Dedifferentiated amniotic fluid mesenchymal stem cell (primary cell): ENCODE data around the gene CIZ1.
A peak's percentile ranks its signal among the peaks of the same experiment; 100 is the strongest.
"Not testable (repeated sequence)": the region's sequence is repeated elsewhere in the genome, so short reads cannot be mapped to it uniquely, and the experiment has no call there.

Experiments
- DNase-seq: peaks from one replicate; pipeline ENCODE4 v3.0.0-alpha.2; 2016; ENCODE audit errors: extremely low spot score

The CIZ1 gene, protein sequence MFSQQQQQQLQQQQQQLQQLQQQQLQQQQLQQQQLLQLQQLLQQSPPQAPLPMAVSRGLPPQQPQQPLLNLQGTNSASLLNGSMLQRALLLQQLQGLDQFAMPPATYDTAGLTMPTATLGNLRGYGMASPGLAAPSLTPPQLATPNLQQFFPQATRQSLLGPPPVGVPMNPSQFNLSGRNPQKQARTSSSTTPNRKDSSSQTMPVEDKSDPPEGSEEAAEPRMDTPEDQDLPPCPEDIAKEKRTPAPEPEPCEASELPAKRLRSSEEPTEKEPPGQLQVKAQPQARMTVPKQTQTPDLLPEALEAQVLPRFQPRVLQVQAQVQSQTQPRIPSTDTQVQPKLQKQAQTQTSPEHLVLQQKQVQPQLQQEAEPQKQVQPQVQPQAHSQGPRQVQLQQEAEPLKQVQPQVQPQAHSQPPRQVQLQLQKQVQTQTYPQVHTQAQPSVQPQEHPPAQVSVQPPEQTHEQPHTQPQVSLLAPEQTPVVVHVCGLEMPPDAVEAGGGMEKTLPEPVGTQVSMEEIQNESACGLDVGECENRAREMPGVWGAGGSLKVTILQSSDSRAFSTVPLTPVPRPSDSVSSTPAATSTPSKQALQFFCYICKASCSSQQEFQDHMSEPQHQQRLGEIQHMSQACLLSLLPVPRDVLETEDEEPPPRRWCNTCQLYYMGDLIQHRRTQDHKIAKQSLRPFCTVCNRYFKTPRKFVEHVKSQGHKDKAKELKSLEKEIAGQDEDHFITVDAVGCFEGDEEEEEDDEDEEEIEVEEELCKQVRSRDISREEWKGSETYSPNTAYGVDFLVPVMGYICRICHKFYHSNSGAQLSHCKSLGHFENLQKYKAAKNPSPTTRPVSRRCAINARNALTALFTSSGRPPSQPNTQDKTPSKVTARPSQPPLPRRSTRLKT

DNA sequence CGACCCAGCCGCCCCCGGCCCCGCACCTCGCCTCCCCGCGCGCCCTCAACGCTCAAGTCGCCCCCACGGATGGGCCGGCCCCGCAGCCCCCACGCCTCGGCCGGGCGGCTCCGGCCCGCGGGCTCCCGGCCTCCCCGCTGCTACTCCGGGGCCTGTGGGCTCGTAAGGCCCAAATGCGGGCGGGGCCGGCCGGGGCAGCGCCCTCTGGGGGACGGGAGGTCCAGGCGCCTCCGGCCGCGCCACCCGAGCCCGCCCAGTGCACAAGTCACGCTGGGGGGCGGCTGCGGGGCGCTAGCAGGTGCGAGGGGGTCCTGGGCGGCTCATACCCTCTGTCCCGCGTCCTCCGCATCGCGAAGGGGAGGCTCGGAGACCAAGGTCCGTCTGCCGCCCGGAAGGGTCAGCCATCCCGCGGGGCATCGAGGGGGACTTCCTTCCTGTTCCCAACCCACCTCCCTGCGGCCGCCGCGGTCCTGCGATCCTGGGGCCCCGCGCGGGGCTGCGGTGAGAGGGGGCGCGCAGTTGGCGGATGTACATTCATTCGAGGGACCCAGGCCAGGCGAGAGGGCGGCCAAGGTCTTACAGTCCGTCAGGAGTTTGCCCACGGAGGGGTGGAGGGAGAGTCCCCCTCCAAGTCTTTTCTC, at the start of gene CIZ1:
Gene CIZ1 (minus strand): TSS at position 167 of the 641 bp plus-strand sequence. CDS start 715 bp downstream, outside the sequence.
- DNase-seq: peak; percentile 68

- DNase-seq: no peak
These were observed 42.5 kb upstream of the CIZ1 start for GRCh38 chr9:128233817-128234406.

GRCh38 chr9:128232528-128233428, 41.4 kb upstream of the CIZ1 start:
- DNase-seq: no peak

- no peak for DNase-seq
These were observed 40.5 kb upstream of the CIZ1 start for GRCh38 chr9:128231638-128232527.

DNA sequence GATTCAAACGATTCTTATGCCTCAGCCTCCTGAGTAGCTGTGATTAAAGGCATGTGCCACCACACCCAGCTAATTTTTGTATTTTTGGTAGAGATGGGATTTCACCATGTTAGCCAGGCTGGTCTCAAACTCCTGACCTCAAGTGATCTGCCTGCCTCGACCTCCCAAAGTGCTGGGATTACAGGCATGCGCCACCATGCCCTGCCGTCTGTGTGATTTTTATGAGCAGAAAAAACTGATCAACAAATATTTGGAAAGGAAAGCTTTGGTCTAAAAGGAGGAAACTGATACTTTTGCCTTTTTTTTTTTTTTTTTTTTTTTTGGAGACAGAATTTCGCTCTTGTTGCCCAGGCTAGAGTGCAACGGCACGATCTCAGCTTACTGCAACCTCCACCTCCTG, 39.5 kb upstream of the CIZ1 start:
- not testable (repeated sequence) for DNase-seq

- DNase-seq: no peak
These were observed 35.0 kb upstream of the CIZ1 start for GRCh38 chr9:128226412-128226801.

DNA sequence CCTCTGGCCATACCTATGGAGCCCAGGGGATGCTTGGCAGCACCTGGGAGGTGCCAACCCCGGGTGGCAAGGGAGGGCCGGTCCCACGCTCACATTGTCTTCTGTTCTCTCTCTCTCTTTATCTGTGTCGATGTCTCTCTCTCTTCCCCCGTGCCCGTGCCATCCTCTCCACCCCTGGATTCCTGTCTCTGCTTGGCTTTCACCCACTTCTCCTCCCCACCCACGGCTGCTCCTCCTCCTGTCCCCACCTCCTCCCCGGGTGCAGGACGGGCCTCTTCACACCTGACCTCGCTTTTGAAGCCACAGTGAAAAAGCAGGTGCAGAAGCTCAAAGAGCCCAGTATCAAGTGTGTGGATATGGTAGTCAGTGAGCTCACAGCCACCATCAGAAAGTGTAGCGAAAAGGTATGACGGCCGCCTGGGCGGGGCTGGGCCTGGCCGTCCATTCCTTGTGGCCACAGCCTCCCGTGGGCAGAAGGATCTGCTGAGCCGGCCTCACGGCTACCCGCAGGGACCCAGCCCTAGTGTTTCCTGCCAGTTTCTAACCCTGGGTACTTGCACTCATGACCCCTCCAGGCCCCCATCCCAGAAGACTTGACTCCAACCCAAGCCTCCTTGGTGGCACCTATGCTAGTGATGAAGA, 34.5 kb upstream of the CIZ1 start:
- no peak for DNase-seq

DNA sequence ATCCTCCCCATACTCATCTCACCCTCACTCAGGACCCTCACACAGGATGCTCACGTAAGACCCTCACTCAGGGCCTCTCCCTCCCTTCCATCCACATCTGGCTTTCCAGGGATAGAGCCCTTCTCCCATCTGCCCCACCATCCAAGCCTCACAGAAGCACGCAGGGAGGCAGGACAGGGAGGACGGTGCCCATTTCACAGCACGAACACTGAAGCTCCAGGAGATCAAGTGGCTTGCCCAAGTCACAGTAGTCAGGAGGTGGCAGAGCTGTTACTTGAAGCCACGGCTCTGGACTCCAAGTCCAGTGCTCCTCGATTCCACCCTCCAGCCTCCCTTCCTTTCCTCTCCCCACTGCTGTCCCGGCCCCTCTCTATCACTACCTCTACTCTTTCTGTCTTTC, 33.5 kb upstream of the CIZ1 start:
- DNase-seq: no peak

GRCh38 chr9:128222880-128223670, 31.7 kb upstream of the CIZ1 start:
- DNase-seq: no peak

DNA sequence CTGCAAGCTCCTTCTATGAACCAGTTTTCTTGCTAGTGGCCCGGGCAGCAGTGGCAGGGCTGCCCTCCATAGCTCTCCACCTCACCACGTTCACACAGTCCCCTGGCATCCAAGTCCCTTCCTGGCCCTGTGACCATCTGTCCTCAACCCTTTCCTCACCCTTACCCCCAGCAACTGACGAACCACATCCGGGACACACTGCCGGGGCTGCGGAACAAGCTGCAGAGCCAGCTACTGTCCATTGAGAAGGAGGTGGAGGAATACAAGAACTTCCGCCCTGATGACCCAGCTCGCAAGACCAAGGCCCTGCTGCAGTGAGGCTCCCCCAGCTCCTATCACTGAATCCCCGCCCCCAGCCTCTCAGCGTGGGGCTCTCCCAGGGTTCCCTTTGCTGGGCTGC, 30.7 kb upstream of the CIZ1 start:
- no peak for DNase-seq

DNA sequence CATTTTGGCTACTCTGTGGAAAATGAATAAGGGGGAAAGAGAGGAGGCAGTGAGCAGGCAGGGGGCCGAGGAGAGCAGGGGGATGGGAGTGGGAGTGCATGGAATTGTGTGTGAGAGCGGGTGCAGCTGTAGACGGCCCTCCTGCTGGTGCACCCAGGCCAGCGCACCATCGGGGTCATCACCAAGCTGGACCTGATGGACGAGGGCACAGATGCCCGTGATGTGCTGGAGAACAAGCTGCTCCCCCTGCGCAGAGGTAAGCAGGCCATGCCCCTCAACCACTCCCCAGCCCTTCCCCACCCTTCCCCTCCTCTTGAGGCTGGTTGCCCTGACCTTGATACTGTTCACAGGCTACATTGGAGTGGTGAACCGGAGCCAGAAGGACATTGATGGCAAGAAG, 28.5 kb upstream of the CIZ1 start:
- DNase-seq: no peak

- no peak for DNase-seq
These were observed 27.4 kb upstream of the CIZ1 start for GRCh38 chr9:128218518-128219389.

GRCh38 chr9:128218172-128218517, 26.8 kb upstream of the CIZ1 start:
- no peak for DNase-seq

DNA sequence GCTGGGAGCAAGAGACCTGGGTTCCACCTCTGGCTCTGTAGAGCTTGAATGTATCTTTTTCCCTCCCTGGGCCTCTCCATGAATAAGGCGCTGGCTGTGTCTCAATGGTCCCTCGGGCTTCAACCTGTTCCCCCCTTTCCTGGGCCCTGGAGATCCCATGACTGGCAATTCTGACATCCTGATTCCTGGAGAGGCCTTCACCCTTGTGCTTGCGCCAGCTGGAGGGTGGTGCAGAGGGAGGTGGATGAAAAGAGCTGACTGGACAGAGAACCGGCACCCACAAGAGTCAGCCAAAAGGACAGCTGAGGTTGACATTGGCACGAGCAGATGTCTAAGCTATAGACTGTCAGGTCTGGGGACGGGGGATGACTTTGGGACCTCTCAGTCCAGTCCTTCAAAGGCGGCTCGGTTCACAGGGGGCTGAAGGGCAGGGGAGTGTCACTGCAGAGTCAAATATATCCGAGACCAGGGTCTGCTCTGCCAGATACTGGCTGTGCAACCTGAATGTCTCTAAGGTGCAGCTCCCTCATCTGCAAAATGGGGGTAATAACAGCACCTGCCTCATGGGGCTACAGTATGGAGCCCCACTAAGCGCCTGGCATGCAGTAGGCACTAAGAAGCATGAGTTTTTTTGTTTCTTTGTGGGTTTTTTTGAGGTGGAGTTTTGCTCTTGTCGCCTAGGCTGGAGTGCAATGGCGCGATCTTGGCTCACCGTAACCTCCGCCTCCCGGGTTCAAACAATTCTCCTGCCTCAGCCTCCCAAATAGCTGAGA, 25.6 kb upstream of the CIZ1 start:
- no peak for DNase-seq

DNA sequence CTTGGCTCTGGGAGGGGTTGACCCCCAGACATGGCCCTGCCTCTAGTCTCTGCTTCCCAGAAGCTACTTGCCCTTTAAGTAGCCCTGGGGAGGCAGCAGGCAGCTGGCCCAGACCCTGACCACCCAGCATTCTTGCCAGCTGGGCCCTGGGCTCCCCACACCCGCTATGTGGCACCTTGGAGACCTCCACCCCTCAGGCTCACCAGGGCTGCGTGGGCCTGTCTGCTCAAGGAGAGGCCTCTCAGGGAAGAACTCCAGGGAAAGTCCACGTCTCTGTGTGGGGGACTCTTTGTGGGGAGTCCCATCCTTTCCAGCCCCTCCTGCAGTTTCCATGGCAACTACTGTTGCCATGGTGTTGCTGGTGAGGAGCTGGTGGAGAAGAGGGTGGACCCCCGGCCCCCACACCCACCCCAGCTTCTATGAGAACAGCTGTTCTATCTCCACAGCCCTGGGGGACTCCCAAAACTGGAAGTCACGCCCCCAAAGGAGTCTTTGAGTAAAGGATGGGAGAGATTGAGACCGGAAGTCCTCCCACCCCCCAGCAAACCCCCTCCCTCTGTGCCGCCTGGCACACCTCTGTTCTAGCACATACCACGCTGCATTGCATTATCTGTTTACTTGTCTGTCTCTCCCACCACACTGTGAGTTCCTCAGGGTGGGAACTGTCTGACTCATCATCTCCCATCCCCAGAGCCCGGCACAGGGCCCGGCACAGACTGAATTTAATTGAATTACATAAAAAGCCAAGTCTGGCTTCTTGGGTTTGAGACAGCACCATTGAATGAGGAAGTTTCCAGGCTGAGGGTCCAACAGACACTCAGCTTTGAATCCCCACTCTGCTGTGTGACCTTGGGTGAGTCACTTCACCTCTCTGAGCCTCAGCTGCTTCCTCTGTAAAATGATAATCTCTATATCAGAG, 24.4 kb upstream of the CIZ1 start:
- DNase-seq: no peak
